K562 (cell line): Measurements from ENCODE around the gene EEF1AKMT4. TPM values are rescaled to one million over a fixed set of nuclear protein-coding genes. Genes with fewer than 3 reads are reported as not detected.

Experiments used
- CBFA2T3 ChIP-seq: fragments of 450-650 bp; IDR thresholded peaks from 2 replicates; pipeline ENCODE4 v1.6.1; 2017
- CBX3 ChIP-seq, 2 experiments: IDR thresholded peaks; 1 replicate in 1 of 2; 2 replicates in 1 of 2; pipeline ENCODE4 v1.6.1; 2012; ENCODE audit warnings: inconsistent platforms in 2 of 2, low read length in 2 of 2, borderline replicate concordance in 1 of 2, control low read depth in 1 of 2
- EHMT2 ChIP-seq: fragments of 450-650 bp; IDR thresholded peaks from 2 replicates; pipeline ENCODE4 v1.6.1; 2018; ENCODE audit warnings: antibody characterized with exemption
- ELF2 ChIP-seq: fragments of 250-450 bp; sonication (Bioruptor Pico); IDR thresholded peaks from 2 replicates; pipeline ENCODE4 v1.5.0; 2021; ENCODE audit warnings: mild to moderate bottlenecking
- HSF4 ChIP-seq: fragments of 250-450 bp; sonication (Bioruptor Pico); IDR thresholded peaks from 2 replicates; pipeline ENCODE4 v2.1.2; 2022; ENCODE audit warnings: mild to moderate bottlenecking, moderate library complexity, borderline replicate concordance
- KLF16 ChIP-seq: IDR thresholded peaks from 2 replicates; pipeline ENCODE4 v1.6.1; 2016; ENCODE audit warnings: antibody characterized with exemption
- NCOA1 ChIP-seq: fragments of 450-650 bp; IDR thresholded peaks from 2 replicates; pipeline ENCODE4 v1.6.1; 2016; ENCODE audit warnings: low read depth
- NR2C2 ChIP-seq, 2 experiments: fragments of 200-800 bp in 1 of 2; sonication (Bioruptor generic) in 1 of 2; sonication (generic) in 1 of 2; formaldehyde crosslinking in 1 of 2; IDR thresholded peaks; 2 replicates each; pipeline versions ENCODE4 v1.6.1 to v1.8.0; 2016 to 2022; ENCODE audit warnings: mild to moderate bottlenecking in 1 of 2, missing compliant biosample characterization in 1 of 2, missing genetic modification characterization in 1 of 2, missing genetic modification reagents in 1 of 2
- POLR2AphosphoS2 ChIP-seq: IDR thresholded peaks from 2 replicates; pipeline ENCODE4 v1.6.1; 2012; ENCODE audit warnings: low read length, improper control_type of control experiment
- RCOR1 ChIP-seq, 2 experiments: IDR thresholded peaks; 2 replicates each; pipeline ENCODE4 v1.6.1; 2012; ENCODE audit warnings: low read depth in 2 of 2, low read length in 2 of 2, borderline replicate concordance in 1 of 2, improper control_type of control experiment in 1 of 2
- RFX7 ChIP-seq: fragments of 250-450 bp; sonication (Bioruptor Pico); IDR thresholded peaks from 2 replicates; pipeline ENCODE4 v1.5.1; 2021; ENCODE audit warnings: mild to moderate bottlenecking
- SREBF2 ChIP-seq: sonication (generic); formaldehyde crosslinking; IDR thresholded peaks from 2 replicates; pipeline ENCODE4 v1.4.0; 2020; ENCODE audit warnings: mild to moderate bottlenecking, missing genetic modification reagents
- TAF9B ChIP-seq: fragments of 450-650 bp; IDR thresholded peaks from 2 replicates; pipeline ENCODE4 v1.6.1; 2018; ENCODE audit warnings: mild to moderate bottlenecking; ENCODE audit not compliant: partially characterized antibody
- ZNF785 ChIP-seq: fragments of 250-450 bp; sonication (Bioruptor Pico); IDR thresholded peaks from 2 replicates; pipeline ENCODE4 v1.4.0; 2020; ENCODE audit warnings: mild to moderate bottlenecking
- polyA plus RNA-seq, 8 experiments: library from polyadenylated mRNA; depleted of rRNA in 4 of 8; stranded (reverse) in 5 of 8; unstranded in 3 of 8; fragments of >200 nt; fragmentation: Nextera tagmentation in 2 of 8; fragmentation: Illumina TruSeq in 1 of 8; extraction: Ambion mirVana in 2 of 8; extraction: Trizol in 1 of 8; gene quantifications; 2 replicates each; pipeline versions ENCODE4 v1.2.1 to v1.2.3, GENCODE V29; 2011 to 2014; ENCODE audit warnings: inconsistent platforms in 1 of 8, missing spikeins in 1 of 8
- total RNA-seq, 7 experiments: library from RNA; depleted of rRNA in 6 of 7; stranded (reverse); fragments of >200 nt in 6 of 7; fragmentation: Illumina TruSeq in 2 of 7; extraction: Trizol in 2 of 7; gene quantifications; 2 replicates each; pipeline versions ENCODE4 v1.2.1 to v1.2.3, GENCODE V29; 2011 to 2021; ENCODE audit warnings: low replicate concordance in 1 of 7
- TF ChIP-seq, protein P1 (sequence below): fragments of 450-650 bp; IDR thresholded peaks from 2 replicates; pipeline ENCODE4 v1.6.1; 2014; ENCODE audit warnings: low read depth, mild to moderate bottlenecking, moderate library complexity, borderline replicate concordance
- TF ChIP-seq, protein P2 (sequence below), 2 experiments: fragments of 450-650 bp; formaldehyde crosslinking in 1 of 2; IDR thresholded peaks; 2 replicates each; pipeline versions ENCODE4 v1.4.0 to v1.6.1; 2014 to 2020; ENCODE audit warnings: mild to moderate bottlenecking in 2 of 2, borderline replicate concordance in 1 of 2, low read depth in 1 of 2
- TF ChIP-seq, protein P3 (sequence below): fragments of 450-650 bp; IDR thresholded peaks from 2 replicates; pipeline ENCODE4 v1.6.1; 2016; ENCODE audit warnings: missing biosample characterization, missing genetic modification characterization

EEF1AKMT4 gene
- total and polyA plus RNA-seq, 9 of the 15 experiments (the other 6 are each of a cell fraction or from before 2014, with no cell fraction given), result 10.3 to 49.4 (median 18.9) TPM

DNA sequence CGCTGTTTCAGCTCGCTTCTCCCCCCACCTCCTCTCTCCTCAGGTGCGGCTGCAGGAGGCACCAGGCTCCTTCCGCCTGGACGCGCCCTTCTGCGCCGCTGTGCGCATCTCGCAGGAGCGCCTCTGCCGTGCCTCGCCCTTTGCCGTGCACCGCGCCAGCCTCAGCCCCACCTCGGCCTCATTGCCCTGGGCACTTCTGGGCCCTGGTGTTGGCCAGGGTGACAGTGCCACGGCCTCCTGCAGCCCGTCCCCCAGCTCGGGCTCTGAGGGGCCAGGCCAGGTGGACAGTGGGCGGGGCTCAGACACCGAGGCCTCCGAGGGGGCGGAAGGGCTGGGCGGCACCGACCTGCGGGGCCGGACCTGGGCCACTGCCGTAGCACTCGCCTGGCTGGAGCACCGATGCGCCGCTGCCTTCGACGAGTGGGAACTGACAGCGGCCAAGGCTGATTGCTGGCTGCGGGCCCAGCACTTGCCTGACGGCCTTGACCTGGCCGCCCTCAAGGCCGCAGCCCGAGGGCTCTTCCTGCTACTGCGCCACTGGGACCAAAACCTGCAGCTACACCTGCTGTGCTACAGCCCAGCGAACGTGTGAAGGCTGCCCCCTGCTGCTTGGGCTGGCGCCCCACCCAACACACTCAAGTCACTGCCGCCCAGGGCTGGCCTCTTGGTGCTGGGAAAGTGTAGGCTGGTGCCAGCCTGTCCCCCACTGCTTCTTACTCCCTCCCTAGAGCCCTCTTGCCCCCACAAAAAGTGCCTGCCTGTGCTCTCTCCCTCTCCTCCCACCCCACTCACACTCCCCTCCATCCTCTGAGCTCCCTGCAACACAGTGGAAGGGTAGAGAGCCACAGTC lies 7.8 kb upstream of the EEF1AKMT4 start (continued):
- TF ChIP-seq KLF16, result peak; percentile 37; the same call in 1 of the 2 replicates
- peak; percentile 92 for TF ChIP-seq POLR2AphosphoS2
- TF ChIP-seq NCOA1, result no peak
- no peak for TF ChIP-seq RFX7
- peak; percentile 66; the same call in 1 of the 2 replicates for TF ChIP-seq EHMT2
- TF ChIP-seq TAF9B, result no peak
- TF ChIP-seq, protein P1, sequence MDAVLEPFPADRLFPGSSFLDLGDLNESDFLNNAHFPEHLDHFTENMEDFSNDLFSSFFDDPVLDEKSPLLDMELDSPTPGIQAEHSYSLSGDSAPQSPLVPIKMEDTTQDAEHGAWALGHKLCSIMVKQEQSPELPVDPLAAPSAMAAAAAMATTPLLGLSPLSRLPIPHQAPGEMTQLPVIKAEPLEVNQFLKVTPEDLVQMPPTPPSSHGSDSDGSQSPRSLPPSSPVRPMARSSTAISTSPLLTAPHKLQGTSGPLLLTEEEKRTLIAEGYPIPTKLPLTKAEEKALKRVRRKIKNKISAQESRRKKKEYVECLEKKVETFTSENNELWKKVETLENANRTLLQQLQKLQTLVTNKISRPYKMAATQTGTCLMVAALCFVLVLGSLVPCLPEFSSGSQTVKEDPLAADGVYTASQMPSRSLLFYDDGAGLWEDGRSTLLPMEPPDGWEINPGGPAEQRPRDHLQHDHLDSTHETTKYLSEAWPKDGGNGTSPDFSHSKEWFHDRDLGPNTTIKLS, result no peak
- peak in 1 of 2 experiments; percentile 66; a peak in 1 of 4 replicates for TF ChIP-seq RCOR1 (IDR thresholded peaks at IDR 0.05; ENCODE audit: borderline replicate concordance in 1 of 2, low read depth in 2 of 2, low read length in 2 of 2)
- TF ChIP-seq SREBF2 (CRISPR knock-in tag), result no peak
- no peak for TF ChIP-seq HSF4 (CRISPR knock-in tag)
- TF ChIP-seq, protein P2, sequence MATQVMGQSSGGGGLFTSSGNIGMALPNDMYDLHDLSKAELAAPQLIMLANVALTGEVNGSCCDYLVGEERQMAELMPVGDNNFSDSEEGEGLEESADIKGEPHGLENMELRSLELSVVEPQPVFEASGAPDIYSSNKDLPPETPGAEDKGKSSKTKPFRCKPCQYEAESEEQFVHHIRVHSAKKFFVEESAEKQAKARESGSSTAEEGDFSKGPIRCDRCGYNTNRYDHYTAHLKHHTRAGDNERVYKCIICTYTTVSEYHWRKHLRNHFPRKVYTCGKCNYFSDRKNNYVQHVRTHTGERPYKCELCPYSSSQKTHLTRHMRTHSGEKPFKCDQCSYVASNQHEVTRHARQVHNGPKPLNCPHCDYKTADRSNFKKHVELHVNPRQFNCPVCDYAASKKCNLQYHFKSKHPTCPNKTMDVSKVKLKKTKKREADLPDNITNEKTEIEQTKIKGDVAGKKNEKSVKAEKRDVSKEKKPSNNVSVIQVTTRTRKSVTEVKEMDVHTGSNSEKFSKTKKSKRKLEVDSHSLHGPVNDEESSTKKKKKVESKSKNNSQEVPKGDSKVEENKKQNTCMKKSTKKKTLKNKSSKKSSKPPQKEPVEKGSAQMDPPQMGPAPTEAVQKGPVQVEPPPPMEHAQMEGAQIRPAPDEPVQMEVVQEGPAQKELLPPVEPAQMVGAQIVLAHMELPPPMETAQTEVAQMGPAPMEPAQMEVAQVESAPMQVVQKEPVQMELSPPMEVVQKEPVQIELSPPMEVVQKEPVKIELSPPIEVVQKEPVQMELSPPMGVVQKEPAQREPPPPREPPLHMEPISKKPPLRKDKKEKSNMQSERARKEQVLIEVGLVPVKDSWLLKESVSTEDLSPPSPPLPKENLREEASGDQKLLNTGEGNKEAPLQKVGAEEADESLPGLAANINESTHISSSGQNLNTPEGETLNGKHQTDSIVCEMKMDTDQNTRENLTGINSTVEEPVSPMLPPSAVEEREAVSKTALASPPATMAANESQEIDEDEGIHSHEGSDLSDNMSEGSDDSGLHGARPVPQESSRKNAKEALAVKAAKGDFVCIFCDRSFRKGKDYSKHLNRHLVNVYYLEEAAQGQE (IDR thresholded peaks at IDR 0.05; ENCODE audit: borderline replicate concordance), result peak; percentile 87
- TF ChIP-seq, protein P2 (CRISPR knock-in tag; IDR thresholded peaks at IDR 0.05; ENCODE audit: low read depth), result peak; percentile 75; the same call in 1 of the 2 replicates
- TF ChIP-seq ELF2, result no peak
- TF ChIP-seq ZNF785 (CRISPR knock-in tag), result no peak
- TF ChIP-seq CBX3 (IDR thresholded peaks at IDR 0.05; ENCODE audit: borderline replicate concordance in 1 of 2, low read length in 2 of 2), result no peak
- TF ChIP-seq, protein P3, sequence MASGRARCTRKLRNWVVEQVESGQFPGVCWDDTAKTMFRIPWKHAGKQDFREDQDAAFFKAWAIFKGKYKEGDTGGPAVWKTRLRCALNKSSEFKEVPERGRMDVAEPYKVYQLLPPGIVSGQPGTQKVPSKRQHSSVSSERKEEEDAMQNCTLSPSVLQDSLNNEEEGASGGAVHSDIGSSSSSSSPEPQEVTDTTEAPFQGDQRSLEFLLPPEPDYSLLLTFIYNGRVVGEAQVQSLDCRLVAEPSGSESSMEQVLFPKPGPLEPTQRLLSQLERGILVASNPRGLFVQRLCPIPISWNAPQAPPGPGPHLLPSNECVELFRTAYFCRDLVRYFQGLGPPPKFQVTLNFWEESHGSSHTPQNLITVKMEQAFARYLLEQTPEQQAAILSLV, result no peak
- TF ChIP-seq CBFA2T3, result 0 out of 2 replicates have a peak, but pooled peaks have one; percentile 8
- no peak for TF ChIP-seq NR2C2 (CRISPR knock-in tag; IDR thresholded peaks at IDR 0.05)
- no peak for TF ChIP-seq NR2C2 (tag; IDR thresholded peaks at IDR 0.05)
